Measurements from ENCODE around the gene KLK11. TPM values are rescaled to one million over a fixed set of nuclear protein-coding genes. Genes with fewer than 3 reads are reported as not detected.

The KLK11 gene
- total RNA-seq, 1 experiment from 2014 or later: not detected

DNA sequence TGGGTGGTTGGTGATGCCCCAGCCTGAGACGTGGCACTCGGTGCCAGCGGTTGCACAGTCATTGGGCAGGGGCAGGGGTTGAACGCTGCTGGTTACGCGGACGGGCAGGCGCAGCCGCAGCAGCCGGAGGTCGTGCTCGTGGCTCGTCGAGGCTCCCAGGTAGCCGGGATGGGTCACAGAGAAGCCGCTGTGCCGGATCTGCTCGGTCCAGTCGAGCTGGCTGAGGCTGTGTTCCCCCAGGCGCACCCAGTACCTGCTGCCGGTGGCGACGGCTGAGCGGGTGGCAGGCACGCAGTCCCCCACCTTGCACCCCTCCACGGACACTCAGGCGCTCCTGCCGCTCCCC is 5.4 kb upstream of the KLK11 start:
- no TSS peak for BruUV-seq (replicated peaks)
- in situ Hi-C loops (cut with HindIII; ENCODE audit: low pct_unique_long_range_greater_than_20kb, low sequenced_read_pairs): no loop called here
- ChIA-PET POLR2A (no interaction called here), CTCF (no interaction called here)
- no peak overlapping the region for H3K27ac ChIP-seq (ENCODE audit: low read length)
- no peaks in the 10 kb centered on the region for H3K36me3 ChIP-seq (ENCODE audit: control insufficient read depth, insufficient read depth, low read length)
- no peaks in the 10 kb centered on the region for H3K9me3 ChIP-seq (ENCODE audit: control insufficient read depth, insufficient read depth, low read depth, low read length)
- no peak overlapping the region for H3K4me3 ChIP-seq (ENCODE audit: low read depth in 2 of 2, low read length in 2 of 2)
- TF ChIP-seq, protein P1, sequence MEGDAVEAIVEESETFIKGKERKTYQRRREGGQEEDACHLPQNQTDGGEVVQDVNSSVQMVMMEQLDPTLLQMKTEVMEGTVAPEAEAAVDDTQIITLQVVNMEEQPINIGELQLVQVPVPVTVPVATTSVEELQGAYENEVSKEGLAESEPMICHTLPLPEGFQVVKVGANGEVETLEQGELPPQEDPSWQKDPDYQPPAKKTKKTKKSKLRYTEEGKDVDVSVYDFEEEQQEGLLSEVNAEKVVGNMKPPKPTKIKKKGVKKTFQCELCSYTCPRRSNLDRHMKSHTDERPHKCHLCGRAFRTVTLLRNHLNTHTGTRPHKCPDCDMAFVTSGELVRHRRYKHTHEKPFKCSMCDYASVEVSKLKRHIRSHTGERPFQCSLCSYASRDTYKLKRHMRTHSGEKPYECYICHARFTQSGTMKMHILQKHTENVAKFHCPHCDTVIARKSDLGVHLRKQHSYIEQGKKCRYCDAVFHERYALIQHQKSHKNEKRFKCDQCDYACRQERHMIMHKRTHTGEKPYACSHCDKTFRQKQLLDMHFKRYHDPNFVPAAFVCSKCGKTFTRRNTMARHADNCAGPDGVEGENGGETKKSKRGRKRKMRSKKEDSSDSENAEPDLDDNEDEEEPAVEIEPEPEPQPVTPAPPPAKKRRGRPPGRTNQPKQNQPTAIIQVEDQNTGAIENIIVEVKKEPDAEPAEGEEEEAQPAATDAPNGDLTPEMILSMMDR (IDR thresholded peaks at IDR 0.05): no peak
- TF ChIP-seq SIN3A (IDR thresholded peaks at IDR 0.05; ENCODE audit: borderline replicate concordance, insufficient read depth, low read depth, low read length) (no peak), TCF7L2 (IDR thresholded peaks at IDR 0.05; ENCODE audit: low read depth, low read length) (no peak), POLR2AphosphoS5 (IDR thresholded peaks at IDR 0.05; ENCODE audit: low read depth, low read length) (no peak), REST (IDR thresholded peaks at IDR 0.05; ENCODE audit: insufficient read depth in 1 of 2, low read depth in 2 of 2, low read length in 1 of 2) (no peak)
- ATAC-seq (no peak), DNase-seq (ENCODE audit: low read depth, low spot score) (no peak)
- intact Hi-C loops (cut with micrococcal nuclease; ENCODE audit: unreplicated experiment): no loop called here
- H3K4me1 ChIP-seq (ENCODE audit: control insufficient read depth, insufficient read depth, low read length): no peaks in the 10 kb centered on the region
- no peaks in the 10 kb centered on the region for H3K27me3 ChIP-seq (ENCODE audit: control insufficient read depth, insufficient read depth, low read length)

DNA sequence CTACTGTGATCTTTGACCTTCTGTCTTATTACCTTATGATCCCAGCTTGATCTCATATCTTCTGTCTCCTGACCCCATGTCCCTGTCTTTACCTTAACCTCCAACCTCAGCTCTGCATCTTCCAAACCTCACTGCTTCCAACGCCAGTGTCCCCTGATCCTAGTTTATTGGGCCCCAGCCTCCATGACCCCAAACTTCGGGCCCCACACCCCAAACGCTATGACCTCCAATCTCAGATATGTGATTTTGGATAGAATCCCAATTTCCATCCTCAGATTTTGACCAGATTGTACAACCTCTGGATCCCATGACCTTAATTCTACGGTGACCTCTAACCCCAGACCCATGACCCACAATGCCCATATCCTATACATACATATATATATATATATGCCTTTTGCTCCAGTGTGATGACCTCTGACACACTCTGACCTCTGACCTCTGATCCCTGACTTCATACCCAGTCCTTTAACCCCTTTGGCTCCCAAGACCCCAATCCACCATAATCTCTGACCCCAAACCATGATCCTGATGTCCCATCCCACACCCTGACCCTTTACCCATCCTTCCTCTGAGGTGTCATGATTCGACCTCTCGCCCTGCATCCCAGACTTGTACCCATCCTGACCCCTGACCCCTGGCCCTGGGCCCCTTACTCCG is 4.9 kb upstream of the KLK11 start:
- Histone ChIP-seq H3K27me3 (ENCODE audit: control insufficient read depth, insufficient read depth, low read length) (no peaks in the 10 kb centered on the region), H3K27ac (ENCODE audit: low read length) (no peak overlapping the region), H3K36me3 (ENCODE audit: control insufficient read depth, insufficient read depth, low read length) (no peaks in the 10 kb centered on the region), H3K9me3 (ENCODE audit: control insufficient read depth, insufficient read depth, low read depth, low read length) (no peaks in the 10 kb centered on the region), H3K4me3 (ENCODE audit: low read depth in 2 of 2, low read length in 2 of 2) (no peak overlapping the region), H3K4me1 (ENCODE audit: control insufficient read depth, insufficient read depth, low read length) (no peaks in the 10 kb centered on the region)
- TF ChIP-seq SIN3A (IDR thresholded peaks at IDR 0.05; ENCODE audit: borderline replicate concordance, insufficient read depth, low read depth, low read length) (no peak), POLR2AphosphoS5 (IDR thresholded peaks at IDR 0.05; ENCODE audit: low read depth, low read length) (no peak), TCF7L2 (IDR thresholded peaks at IDR 0.05; ENCODE audit: low read depth, low read length) (no peak), REST (IDR thresholded peaks at IDR 0.05; ENCODE audit: insufficient read depth in 1 of 2, low read depth in 2 of 2, low read length in 1 of 2) (no peak)
- TF ChIP-seq, protein P1 (IDR thresholded peaks at IDR 0.05): no peak
- POLR2A ChIA-PET: no interaction called here
- ATAC-seq: no peak
- CTCF ChIA-PET: no interaction called here
- intact Hi-C loops (cut with micrococcal nuclease; ENCODE audit: unreplicated experiment) (no loop called here), in situ Hi-C loops (cut with HindIII; ENCODE audit: low pct_unique_long_range_greater_than_20kb, low sequenced_read_pairs) (no loop called here)
- BruUV-seq (replicated peaks): no TSS peak
- no peak for DNase-seq (ENCODE audit: low read depth, low spot score)

Measured in Panc1 (cell line).